ENCODE data around the gene LRRC26.

DNA sequence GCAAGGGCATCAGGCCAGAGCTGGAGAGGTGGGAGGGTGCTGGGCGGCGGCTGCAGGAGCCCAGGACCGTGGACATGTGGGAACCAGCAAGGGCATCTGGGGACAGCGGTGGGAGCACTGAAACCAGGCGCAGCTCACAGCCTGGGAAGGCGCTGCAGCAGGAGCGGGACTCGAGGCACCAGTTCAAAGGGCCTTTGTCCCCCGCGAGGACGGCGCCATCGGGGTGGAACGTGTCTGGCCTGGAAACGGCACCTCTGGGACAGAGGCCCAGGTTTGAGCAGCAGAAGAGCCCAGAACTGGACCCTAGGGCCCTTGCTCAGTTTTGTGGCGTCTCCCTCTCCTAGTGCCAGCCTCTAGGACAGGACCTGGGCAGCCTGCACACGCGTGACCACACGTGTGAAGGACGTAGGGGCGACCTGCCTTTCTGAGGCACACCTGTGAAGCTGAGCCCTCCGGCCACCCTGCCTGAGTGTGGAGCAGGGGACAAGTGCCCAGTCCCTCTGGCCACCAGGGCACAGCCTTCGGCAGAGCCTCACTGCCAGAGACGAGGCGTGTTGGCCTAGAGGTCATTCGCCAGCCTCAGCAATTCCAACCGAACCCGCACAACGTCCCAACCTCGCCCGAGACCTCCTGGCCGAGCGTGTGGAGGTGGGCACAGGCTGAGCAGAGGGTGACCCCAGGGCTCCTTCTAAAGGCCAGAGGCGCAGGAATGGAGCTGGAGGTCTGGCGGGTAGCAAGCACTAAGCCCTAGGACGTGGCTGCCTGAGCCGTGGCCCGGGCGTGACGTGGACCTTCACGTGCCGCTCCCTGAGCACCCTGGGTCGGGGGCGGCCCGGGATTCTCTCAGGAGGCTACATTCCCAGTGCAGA lies 4.2 kb upstream of the LRRC26 start:
- TF ChIP-seq, protein P1, sequence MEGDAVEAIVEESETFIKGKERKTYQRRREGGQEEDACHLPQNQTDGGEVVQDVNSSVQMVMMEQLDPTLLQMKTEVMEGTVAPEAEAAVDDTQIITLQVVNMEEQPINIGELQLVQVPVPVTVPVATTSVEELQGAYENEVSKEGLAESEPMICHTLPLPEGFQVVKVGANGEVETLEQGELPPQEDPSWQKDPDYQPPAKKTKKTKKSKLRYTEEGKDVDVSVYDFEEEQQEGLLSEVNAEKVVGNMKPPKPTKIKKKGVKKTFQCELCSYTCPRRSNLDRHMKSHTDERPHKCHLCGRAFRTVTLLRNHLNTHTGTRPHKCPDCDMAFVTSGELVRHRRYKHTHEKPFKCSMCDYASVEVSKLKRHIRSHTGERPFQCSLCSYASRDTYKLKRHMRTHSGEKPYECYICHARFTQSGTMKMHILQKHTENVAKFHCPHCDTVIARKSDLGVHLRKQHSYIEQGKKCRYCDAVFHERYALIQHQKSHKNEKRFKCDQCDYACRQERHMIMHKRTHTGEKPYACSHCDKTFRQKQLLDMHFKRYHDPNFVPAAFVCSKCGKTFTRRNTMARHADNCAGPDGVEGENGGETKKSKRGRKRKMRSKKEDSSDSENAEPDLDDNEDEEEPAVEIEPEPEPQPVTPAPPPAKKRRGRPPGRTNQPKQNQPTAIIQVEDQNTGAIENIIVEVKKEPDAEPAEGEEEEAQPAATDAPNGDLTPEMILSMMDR (IDR thresholded peaks at IDR 0.05), result no peak
- no peak for TF ChIP-seq POLR2A (IDR thresholded peaks at IDR 0.05)

Measured in right lobe of liver (tissue), 4 donors.